ENCODE measurements around the gene E2F2.
A peak's percentile ranks its signal among the peaks of the same experiment; 100 is the strongest.

E2F2 gene

GRCh38 chr1:23481904-23482303, 49.1 kb downstream of the E2F2 start:
- peak overlapping the region; percentile 95 to 100 (median 97) for H3K4me3 Mint-ChIP-seq
- H3K4me1 Mint-ChIP-seq: peaks cover 43% of the 10 kb centered on the region
- H3K36me3 Mint-ChIP-seq (ENCODE audit: low read depth): no peaks in the 10 kb centered on the region
- H3K27ac Mint-ChIP-seq: peak overlapping the region; percentile 23 to 72 (median 71)
- H3K27me3 Mint-ChIP-seq (ENCODE audit: low read depth): peaks cover 5% of the 10 kb centered on the region
- H3K9me3 Mint-ChIP-seq: no peaks in the 10 kb centered on the region
- no peak for TF ChIP-seq CTCF (IDR thresholded peaks at IDR 0.05; ENCODE audit: unreplicated experiment in 3 of 3)

DNA sequence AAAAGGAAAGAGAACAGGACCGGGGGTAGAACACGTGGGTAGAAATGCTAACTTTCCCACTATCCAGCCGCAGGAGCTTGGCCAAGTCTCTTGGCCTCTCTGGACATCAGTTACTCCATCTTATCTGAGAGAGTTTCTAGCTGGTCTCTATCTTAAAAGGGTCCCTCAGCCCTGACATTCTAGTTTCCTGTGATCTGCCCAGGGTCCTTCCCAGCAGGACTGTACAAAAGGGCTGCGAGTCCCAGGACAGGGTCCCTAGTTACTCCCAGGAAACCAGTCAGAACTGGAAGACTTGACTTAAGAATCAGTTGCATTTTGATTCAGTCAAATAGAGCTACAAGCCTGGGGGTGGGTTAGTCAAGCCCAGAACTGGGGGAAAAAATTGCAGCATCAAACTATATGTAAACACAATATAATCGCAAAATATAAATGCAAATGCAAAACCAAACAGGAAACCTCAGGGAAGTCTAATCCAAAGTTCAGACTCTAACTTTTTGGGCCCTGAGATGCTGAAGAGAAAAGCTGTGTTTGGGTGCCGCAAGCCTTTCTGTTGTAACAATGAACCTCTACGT, 49.9 kb downstream of the E2F2 start:
- no peaks in the 10 kb centered on the region for H3K36me3 Mint-ChIP-seq (ENCODE audit: low read depth)
- peaks cover 5% of the 10 kb centered on the region for H3K27me3 Mint-ChIP-seq (ENCODE audit: low read depth)
- TF ChIP-seq CTCF (IDR thresholded peaks at IDR 0.05; ENCODE audit: unreplicated experiment in 3 of 3): no peak
- H3K9me3 Mint-ChIP-seq: no peaks in the 10 kb centered on the region
- peaks cover 49% of the 10 kb centered on the region for H3K4me1 Mint-ChIP-seq
- H3K27ac Mint-ChIP-seq: peak overlapping the region; percentile 9 to 84 (median 72)
- H3K4me3 Mint-ChIP-seq: peak overlapping the region; percentile 95 to 100 (median 97)

DNA sequence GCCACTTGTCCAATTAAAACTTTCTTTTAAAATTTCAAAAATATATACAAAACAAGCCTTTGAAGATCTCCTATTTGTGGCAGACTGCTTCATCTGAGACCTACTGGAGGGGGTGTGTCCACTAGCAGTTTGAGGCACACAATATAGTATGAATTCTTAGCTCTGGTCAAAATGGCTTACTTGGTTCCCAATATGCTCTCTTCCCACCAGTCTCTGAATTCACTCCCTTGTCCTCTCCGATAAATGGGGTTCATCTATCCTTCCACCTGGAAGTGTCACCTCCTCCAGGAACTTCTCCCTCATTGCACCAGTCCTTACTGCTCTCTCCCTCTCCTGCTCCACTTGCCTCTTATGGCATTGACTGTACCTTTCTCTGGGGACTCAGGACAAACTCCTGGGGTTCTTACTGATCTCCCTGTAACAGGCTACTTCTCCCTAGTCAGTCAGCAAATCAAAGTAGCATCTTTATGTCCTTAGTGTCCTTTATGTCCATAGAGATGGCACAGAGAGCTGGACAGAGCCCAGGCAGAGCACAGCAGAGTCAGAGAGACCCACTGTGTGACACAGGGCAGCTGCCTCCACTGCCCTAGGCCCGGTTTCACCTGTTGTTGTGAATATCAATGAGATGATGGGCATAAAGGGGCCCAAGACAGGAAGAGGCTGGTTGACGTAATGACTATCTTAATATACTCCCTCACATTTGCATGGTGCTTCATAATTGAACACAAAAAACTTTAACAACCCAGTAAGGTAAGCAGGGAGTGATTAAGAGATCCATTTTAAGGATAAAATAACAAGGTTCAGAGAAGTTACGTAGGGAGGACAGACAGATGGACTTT, 50.6 kb downstream of the E2F2 start:
- H3K27me3 Mint-ChIP-seq (ENCODE audit: low read depth): peaks cover 5% of the 10 kb centered on the region
- no peaks in the 10 kb centered on the region for H3K36me3 Mint-ChIP-seq (ENCODE audit: low read depth)
- H3K4me3 Mint-ChIP-seq: peak overlapping the region; percentile 35 to 100 (median 97)
- H3K27ac Mint-ChIP-seq: peak overlapping the region; percentile 46 to 84 (median 72)
- TF ChIP-seq CTCF (IDR thresholded peaks at IDR 0.05; ENCODE audit: unreplicated experiment in 3 of 3): no peak
- H3K9me3 Mint-ChIP-seq: no peaks in the 10 kb centered on the region
- peaks cover 52% of the 10 kb centered on the region for H3K4me1 Mint-ChIP-seq

GRCh38 chr1:23479666-23479941, 51.4 kb downstream of the E2F2 start:
- TF ChIP-seq CTCF (IDR thresholded peaks at IDR 0.05; ENCODE audit: unreplicated experiment in 3 of 3): no peak
- peak overlapping the region in 2 of 3 experiments; percentile 50 to 66 for H3K4me3 Mint-ChIP-seq
- H3K4me1 Mint-ChIP-seq: peaks cover 58% of the 10 kb centered on the region
- no peaks in the 10 kb centered on the region for H3K9me3 Mint-ChIP-seq
- no peaks in the 10 kb centered on the region for H3K36me3 Mint-ChIP-seq (ENCODE audit: low read depth)
- peak overlapping the region; percentile 72 to 91 (median 91) for H3K27ac Mint-ChIP-seq
- H3K27me3 Mint-ChIP-seq (ENCODE audit: low read depth): peaks cover 3% of the 10 kb centered on the region

- TF ChIP-seq CTCF (IDR thresholded peaks at IDR 0.05; ENCODE audit: unreplicated experiment in 3 of 3): no peak
- no peaks in the 10 kb centered on the region for H3K9me3 Mint-ChIP-seq
- H3K4me1 Mint-ChIP-seq: peaks cover 58% of the 10 kb centered on the region
- peak overlapping the region; percentile 34 to 66 (median 49) for H3K4me3 Mint-ChIP-seq
- H3K27me3 Mint-ChIP-seq (ENCODE audit: low read depth): no peaks in the 10 kb centered on the region
- no peaks in the 10 kb centered on the region for H3K36me3 Mint-ChIP-seq (ENCODE audit: low read depth)
- H3K27ac Mint-ChIP-seq: peak overlapping the region; percentile 72 to 91 (median 91)
Measured at GRCh38 chr1:23478896-23479665, 52.0 kb downstream of the E2F2 start.

Data from nephron (organoid).